Effector memory CD8-positive, alpha-beta T cell (primary cell): Measurements from ENCODE around the gene DPH5.
"Not testable (repeated sequence)": the region's sequence is repeated elsewhere in the genome, so short reads cannot be mapped to it uniquely, and the experiment has no call there.

Experiments
- ATAC-seq: fragments of 150-1000 bp; cut with Tn5 transposase; replicated peaks from 2 replicates; pipeline ENCODE4 v1.10.0; 2021; ENCODE audit warnings: mild to moderate bottlenecking, moderate library complexity
- DNase-seq, 3 experiments: peaks; one replicate each; pipeline ENCODE4 v3.0.0; 2021
- H3K27ac Mint-ChIP-seq, 2 donors: one replicate each; pipeline ENCODE4 v1.8.0; 2022; ENCODE audit warnings: mild to moderate bottlenecking in 2 of 2, mixed read lengths in 2 of 2, moderate library complexity in 2 of 2
- H3K27me3 Mint-ChIP-seq, 2 donors: one replicate each; pipeline ENCODE4 v1.8.0; 2022; ENCODE audit warnings: mixed read lengths in 2 of 2
- H3K36me3 Mint-ChIP-seq: one replicate; pipeline ENCODE4 v1.8.0; 2022; ENCODE audit warnings: mild to moderate bottlenecking, moderate library complexity, mixed read lengths; ENCODE audit not compliant: insufficient read depth
- H3K4me1 Mint-ChIP-seq, 2 donors: one replicate each; pipeline ENCODE4 v1.8.0; 2022; ENCODE audit warnings: low read depth in 2 of 2, mixed read lengths in 2 of 2
- H3K4me3 Mint-ChIP-seq, 2 donors: one replicate each; pipeline ENCODE4 v1.8.0; 2022; ENCODE audit warnings: mild to moderate bottlenecking in 2 of 2, mixed read lengths in 2 of 2, moderate library complexity in 2 of 2
- H3K9me3 Mint-ChIP-seq, 2 donors: one replicate each; pipeline ENCODE4 v1.8.0; 2022; ENCODE audit warnings: mixed read lengths in 2 of 2

DPH5 gene

GRCh38 chr1:100955322-100955721 lies 70.3 kb downstream of the DPH5 start:
- Mint-ChIP-seq H3K9me3 (peaks cover 0 to 2% of the 10 kb centered on the region in 2 donors), H3K36me3 (no peaks in the 10 kb centered on the region), H3K4me3 (no peak overlapping the region), H3K27ac (no peak overlapping the region), H3K27me3 (no peaks in the 10 kb centered on the region), H3K4me1 (peaks cover 18 to 29% of the 10 kb centered on the region in 2 donors)
- no peak for ATAC-seq
- no peak for DNase-seq

- DNase-seq (no peak), ATAC-seq (no peak)
- Mint-ChIP-seq H3K36me3 (no peaks in the 10 kb centered on the region), H3K4me1 (peaks cover 24 to 36% of the 10 kb centered on the region in 2 donors), H3K27me3 (no peaks in the 10 kb centered on the region), H3K9me3 (peaks cover 0 to 2% of the 10 kb centered on the region in 2 donors), H3K27ac (peak overlapping the region; percentile 17 to 35), H3K4me3 (no peak overlapping the region)
Measured at GRCh38 chr1:100953960-100954730, 71.4 kb downstream of the DPH5 start.

GRCh38 chr1:100952970-100953369 lies 72.6 kb downstream of the DPH5 start:
- Mint-ChIP-seq H3K4me1 (peaks cover 33 to 45% of the 10 kb centered on the region in 2 donors), H3K27ac (peak overlapping the region; percentile 17 to 35)
- not testable (repeated sequence) for DNase-seq, H3K4me3 Mint-ChIP-seq, H3K27me3 Mint-ChIP-seq, ATAC-seq, H3K9me3 Mint-ChIP-seq, H3K36me3 Mint-ChIP-seq

- Mint-ChIP-seq H3K36me3 (peaks cover 7% of the 10 kb centered on the region), H3K9me3 (peaks cover 6 to 16% of the 10 kb centered on the region in 2 donors), H3K4me3 (no peak overlapping the region), H3K27ac (peak overlapping the region; percentile 17 to 55), H3K4me1 (peaks cover 38 to 51% of the 10 kb centered on the region in 2 donors), H3K27me3 (no peaks in the 10 kb centered on the region)
- ATAC-seq (no peak), DNase-seq (no peak)
Measured at GRCh38 chr1:100952104-100952745, 73.4 kb downstream of the DPH5 start.

GRCh38 chr1:100950781-100951180 lies 74.8 kb downstream of the DPH5 start:
- H3K36me3 Mint-ChIP-seq = peaks cover 9% of the 10 kb centered on the region
- H3K4me3 Mint-ChIP-seq = no peak overlapping the region
- peak overlapping the region; percentile 17 to 94 for H3K27ac Mint-ChIP-seq
- ATAC-seq (no peak), DNase-seq (no peak)
- peaks cover 39 to 52% of the 10 kb centered on the region in 2 donors for H3K4me1 Mint-ChIP-seq
- peaks cover 9 to 21% of the 10 kb centered on the region in 2 donors for H3K9me3 Mint-ChIP-seq
- no peaks in the 10 kb centered on the region for H3K27me3 Mint-ChIP-seq

GRCh38 chr1:100950337-100950736 lies 75.2 kb downstream of the DPH5 start:
- peak overlapping the region; percentile 17 to 94 for H3K27ac Mint-ChIP-seq
- peaks cover 39 to 52% of the 10 kb centered on the region in 2 donors for H3K4me1 Mint-ChIP-seq
- H3K9me3 Mint-ChIP-seq = peaks cover 9 to 21% of the 10 kb centered on the region in 2 donors
- H3K36me3 Mint-ChIP-seq = peaks cover 9% of the 10 kb centered on the region
- ATAC-seq (no peak), DNase-seq (no peak)
- H3K4me3 Mint-ChIP-seq = peak overlapping the region; percentile 74 to 81
- H3K27me3 Mint-ChIP-seq = no peaks in the 10 kb centered on the region

- Mint-ChIP-seq H3K27ac (peak overlapping the region; percentile 17 to 94), H3K4me3 (peak overlapping the region; percentile 74 to 81), H3K9me3 (peaks cover 9 to 21% of the 10 kb centered on the region in 2 donors), H3K4me1 (peaks cover 39 to 52% of the 10 kb centered on the region in 2 donors)
- not testable (repeated sequence) for H3K36me3 Mint-ChIP-seq, H3K27me3 Mint-ChIP-seq
- ATAC-seq = peak; percentile 98
- DNase-seq = peak; percentile 73 to 77 (median 74)
Measured at GRCh38 chr1:100949515-100950158, 75.9 kb downstream of the DPH5 start.

- H3K36me3 Mint-ChIP-seq, H3K27me3 Mint-ChIP-seq, ATAC-seq, DNase-seq: not testable (repeated sequence)
- H3K27ac Mint-ChIP-seq = peak overlapping the region; percentile 17 to 94
- peaks cover 9 to 21% of the 10 kb centered on the region in 2 donors for H3K9me3 Mint-ChIP-seq
- peak overlapping the region; percentile 74 to 81 for H3K4me3 Mint-ChIP-seq
- H3K4me1 Mint-ChIP-seq = peaks cover 39 to 51% of the 10 kb centered on the region in 2 donors
Measured at GRCh38 chr1:100948721-100949405, 76.7 kb downstream of the DPH5 start.

- H3K27me3 Mint-ChIP-seq, ATAC-seq, DNase-seq: not testable (repeated sequence)
- peaks cover 13% of the 10 kb centered on the region for H3K36me3 Mint-ChIP-seq
- H3K4me3 Mint-ChIP-seq = peak overlapping the region in 1 of 2 donors; percentile 33
- peak overlapping the region in 1 of 2 donors; percentile 35 for H3K27ac Mint-ChIP-seq
- peaks cover 34 to 50% of the 10 kb centered on the region in 2 donors for H3K4me1 Mint-ChIP-seq
- peaks cover 9 to 21% of the 10 kb centered on the region in 2 donors for H3K9me3 Mint-ChIP-seq
Measured at GRCh38 chr1:100947816-100948215, 77.8 kb downstream of the DPH5 start.

GRCh38 chr1:100946064-100946463 lies 79.5 kb downstream of the DPH5 start:
- peaks cover 44 to 58% of the 10 kb centered on the region in 2 donors for H3K4me1 Mint-ChIP-seq
- not testable (repeated sequence) for ATAC-seq, DNase-seq, H3K27me3 Mint-ChIP-seq, H3K27ac Mint-ChIP-seq, H3K4me3 Mint-ChIP-seq
- H3K9me3 Mint-ChIP-seq = peaks cover 9 to 21% of the 10 kb centered on the region in 2 donors
- peaks cover 23% of the 10 kb centered on the region for H3K36me3 Mint-ChIP-seq

GRCh38 chr1:100943533-100943932 lies 82.1 kb downstream of the DPH5 start:
- Mint-ChIP-seq H3K36me3 (peaks cover 22% of the 10 kb centered on the region), H3K9me3 (peaks cover 9 to 16% of the 10 kb centered on the region in 2 donors), H3K27me3 (no peaks in the 10 kb centered on the region), H3K4me1 (peaks cover 28 to 43% of the 10 kb centered on the region in 2 donors), H3K4me3 (peak overlapping the region in 1 of 2 donors; percentile 40), H3K27ac (peak overlapping the region in 1 of 2 donors; percentile 90)
- no peak for ATAC-seq
- DNase-seq = no peak

GRCh38 chr1:100942304-100943046 lies 83.1 kb downstream of the DPH5 start:
- H3K36me3 Mint-ChIP-seq = peaks cover 23% of the 10 kb centered on the region
- no peak for ATAC-seq
- peak overlapping the region in 1 of 2 donors; percentile 34 for H3K4me3 Mint-ChIP-seq
- peaks cover 7 to 8% of the 10 kb centered on the region in 2 donors for H3K9me3 Mint-ChIP-seq
- peaks cover 23 to 38% of the 10 kb centered on the region in 2 donors for H3K4me1 Mint-ChIP-seq
- no peaks in the 10 kb centered on the region for H3K27me3 Mint-ChIP-seq
- peak overlapping the region; percentile 66 to 90 for H3K27ac Mint-ChIP-seq
- no peak for DNase-seq
